Upper lobe of left lung (tissue), 4 donors: Measurements from ENCODE around the gene BANP.

Experiments
- CTCF ChIP-seq, 6 experiments: fragments of 450-650 bp in 4 of 6; fragments of 200-600 bp in 2 of 6; sonication (generic) in 2 of 6; IDR thresholded peaks; one replicate each; pipeline ENCODE4 v1.5.1; 2016 to 2019; ENCODE audit warnings: antibody characterized with exemption in 6 of 6
- EP300 ChIP-seq, 4 donors: sonication (generic); formaldehyde crosslinking; IDR thresholded peaks; one replicate each; pipeline ENCODE4 v1.5.1; 2017; ENCODE audit warnings: antibody characterized with exemption in 4 of 4, control low read depth in 2 of 4
- POLR2A ChIP-seq, 4 donors: fragments of 450-650 bp; IDR thresholded peaks; one replicate each; pipeline ENCODE4 v1.5.1; 2016 to 2017; ENCODE audit warnings: antibody characterized with exemption in 4 of 4, mild to moderate bottlenecking in 2 of 4
- POLR2AphosphoS5 ChIP-seq, 2 donors: sonication (generic); formaldehyde crosslinking; IDR thresholded peaks; one replicate each; pipeline ENCODE4 v1.5.1; 2017; ENCODE audit warnings: antibody characterized with exemption in 2 of 2

- no peak for TF ChIP-seq POLR2AphosphoS5 (IDR thresholded peaks at IDR 0.05)
- TF ChIP-seq CTCF (IDR thresholded peaks at IDR 0.05): no peak
- no peak for TF ChIP-seq POLR2A (IDR thresholded peaks at IDR 0.05)
- TF ChIP-seq EP300 (IDR thresholded peaks at IDR 0.05): no peak
Measured at GRCh38 chr16:87979352-87979751, 28.1 kb downstream of the BANP start.
